Measurements from ENCODE around the gene NEDD8.

NEDD8 gene

DNA sequence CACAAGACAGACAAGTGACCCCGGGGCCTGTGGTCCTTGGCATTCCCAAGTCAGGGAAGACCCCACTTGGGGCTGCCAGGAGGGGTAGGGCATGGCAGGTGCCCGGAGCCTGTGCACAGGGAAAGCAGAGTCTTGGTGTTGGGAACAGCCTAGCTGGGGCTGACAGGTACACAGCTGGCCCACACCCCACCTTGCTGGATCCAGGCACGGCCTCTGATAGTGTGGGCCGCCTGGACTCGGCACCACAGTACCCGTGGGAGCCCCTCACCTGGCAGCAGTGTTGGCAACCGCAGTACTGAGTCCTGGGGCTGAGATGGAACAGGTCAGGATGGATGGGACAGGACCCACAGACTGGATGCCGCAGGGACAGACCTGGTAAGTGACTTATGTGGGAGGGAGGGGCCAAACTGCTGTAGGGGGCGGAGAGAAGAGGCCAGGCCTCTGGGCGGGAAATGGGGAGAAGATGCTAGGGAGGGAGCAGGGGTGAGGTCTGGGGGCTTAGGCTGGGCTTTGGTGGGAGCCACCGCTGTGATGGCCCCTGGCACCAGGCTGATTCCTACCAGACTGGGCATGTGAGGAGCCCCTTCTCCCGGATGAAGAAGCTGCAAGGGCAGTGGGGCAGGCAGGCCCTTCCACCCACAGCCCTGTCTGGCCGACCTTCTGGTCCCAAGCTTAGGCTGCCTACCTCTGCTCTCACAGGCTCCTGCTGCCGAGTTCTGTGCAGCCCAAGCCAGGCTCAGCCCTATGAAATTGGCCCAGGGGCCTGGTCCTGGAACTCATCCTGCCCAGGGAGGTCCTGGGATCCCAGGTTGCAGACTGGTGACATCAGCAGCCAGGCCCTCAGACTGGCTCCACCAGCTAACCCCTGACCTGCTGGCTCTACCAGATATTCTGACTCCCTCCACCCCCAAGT is 30.9 kb upstream of the NEDD8 start, which contains the start of gene TGM1:
TSS of gene TGM1 (minus strand) at position 357 of the 913 bp plus-strand sequence. CDS start 825 bp downstream, outside the sequence.
- DNase-seq = no peak

DNA sequence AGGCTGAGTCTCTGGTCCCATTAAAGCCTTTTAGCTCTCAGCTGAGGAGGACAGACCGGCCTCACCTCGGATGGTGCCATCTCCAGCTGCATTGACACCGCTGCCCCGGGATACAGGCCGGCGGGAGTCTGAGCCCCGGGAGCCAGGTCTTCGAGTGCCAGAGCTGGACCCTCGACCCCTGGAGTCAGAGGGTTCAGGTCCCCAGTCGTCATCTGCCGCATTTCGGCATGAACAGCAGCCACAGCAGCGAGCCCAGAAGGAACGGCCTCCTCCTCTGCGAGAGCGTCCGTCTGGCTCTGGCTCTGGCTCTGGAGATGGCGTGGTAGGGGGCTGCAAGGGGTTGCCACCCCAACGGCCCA is 29.8 kb upstream of the NEDD8 start:
- no peak for DNase-seq

GRCh38 chr14:24261256-24261968 is 29.2 kb upstream of the NEDD8 start:
- no peak for DNase-seq

DNA sequence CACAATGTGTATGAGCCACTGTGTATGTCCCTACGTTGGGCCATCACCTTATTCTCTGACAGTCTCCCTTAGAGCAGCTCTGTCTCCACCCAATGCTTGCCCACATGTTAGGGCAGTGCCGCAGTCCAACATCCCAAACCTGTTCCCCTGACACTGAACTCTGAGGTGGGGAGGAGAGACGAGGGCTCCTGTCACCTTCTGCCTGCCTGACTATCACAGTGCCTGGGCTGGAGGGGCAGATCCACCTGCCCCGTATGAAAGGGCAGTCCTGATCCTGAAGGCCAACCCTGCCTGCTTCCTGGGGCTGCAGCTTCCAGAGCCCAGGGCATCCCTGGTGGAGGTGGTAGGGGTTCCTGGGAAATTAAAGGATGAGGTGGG is 28.6 kb upstream of the NEDD8 start:
- no peak for DNase-seq

- DNase-seq = no peak
These were observed 28.0 kb upstream of the NEDD8 start for GRCh38 chr14:24260026-24260779.

DNA sequence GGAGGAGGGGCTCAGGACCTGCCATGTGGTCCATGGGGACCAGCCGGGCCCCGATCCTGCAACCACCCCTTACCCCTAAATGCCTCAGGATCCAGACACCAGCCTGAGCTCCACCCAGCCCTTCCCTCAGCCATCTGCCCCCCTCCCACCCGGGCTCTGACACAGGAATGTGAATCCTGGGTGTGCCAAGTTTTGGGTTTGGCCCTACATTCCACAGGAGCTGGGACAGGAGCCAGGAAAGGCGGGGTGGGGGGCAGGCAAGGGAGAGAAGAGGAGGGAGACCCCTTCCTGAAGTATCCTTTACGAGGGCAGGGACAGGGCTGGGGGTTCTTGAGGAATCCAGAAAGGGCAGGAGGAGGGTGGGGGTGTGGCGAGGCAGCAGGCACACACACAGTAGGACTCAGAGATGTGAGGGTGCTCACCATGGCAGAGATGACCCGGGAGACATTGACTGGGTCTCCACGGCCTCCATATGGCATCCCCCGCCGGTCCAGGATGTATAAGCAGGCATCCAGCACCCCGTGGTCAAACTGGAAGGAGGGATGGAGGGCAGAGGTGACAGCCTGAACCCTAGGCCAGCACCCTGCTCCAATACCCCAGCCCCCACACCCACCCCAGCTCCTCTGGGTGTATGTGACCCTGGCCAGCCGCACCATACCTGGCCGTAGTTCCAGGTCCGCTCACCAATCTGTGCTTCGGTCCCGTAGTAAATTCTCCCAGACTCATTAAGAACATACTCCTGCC is 27.3 kb upstream of the NEDD8 start:
- no peak for DNase-seq

- no peak for DNase-seq
These were observed 26.5 kb upstream of the NEDD8 start for GRCh38 chr14:24258548-24259265.

DNA sequence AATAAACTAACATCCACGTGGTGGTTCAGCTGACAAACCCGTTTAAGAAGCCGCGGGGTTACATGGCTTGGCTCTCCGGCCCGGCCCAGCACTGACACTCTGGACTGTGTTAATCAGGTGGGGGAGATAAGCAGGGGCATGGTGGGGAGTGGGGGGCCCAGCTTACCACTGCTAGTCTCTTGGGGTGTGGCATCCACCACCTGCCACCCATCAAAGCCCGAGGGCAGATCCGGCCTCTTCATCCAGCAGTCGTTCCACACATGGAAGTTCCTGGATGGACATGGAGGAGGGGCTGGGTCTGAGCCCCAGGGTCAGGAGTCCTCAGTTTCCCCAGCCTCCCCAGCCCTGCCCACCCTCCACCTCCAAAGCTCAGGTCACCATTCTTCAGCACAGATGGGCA is 26.0 kb upstream of the NEDD8 start:
- DNase-seq = no peak

DNA sequence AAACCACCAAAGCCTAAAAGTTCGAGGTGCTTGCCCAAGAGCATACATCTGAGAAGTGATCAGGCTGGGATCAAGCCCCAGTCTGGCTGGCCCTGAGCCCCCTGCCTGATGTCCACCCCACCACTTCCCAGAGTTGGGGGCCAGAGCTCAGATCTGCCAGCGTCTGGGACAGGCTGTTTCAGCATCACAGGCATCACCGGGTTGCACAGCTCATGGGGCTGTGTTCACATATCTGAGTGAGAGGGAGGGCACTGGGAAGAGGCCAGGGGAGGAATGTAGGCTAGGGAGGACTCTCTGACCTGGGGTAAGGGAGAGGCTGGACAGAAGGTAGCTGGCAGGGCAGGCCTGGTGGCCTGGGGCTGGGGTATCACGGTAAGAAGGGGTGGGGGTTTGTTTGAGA is 24.8 kb upstream of the NEDD8 start:
- DNase-seq = no peak

- DNase-seq = no peak
These were observed 24.0 kb upstream of the NEDD8 start for GRCh38 chr14:24255931-24256711.

DNA sequence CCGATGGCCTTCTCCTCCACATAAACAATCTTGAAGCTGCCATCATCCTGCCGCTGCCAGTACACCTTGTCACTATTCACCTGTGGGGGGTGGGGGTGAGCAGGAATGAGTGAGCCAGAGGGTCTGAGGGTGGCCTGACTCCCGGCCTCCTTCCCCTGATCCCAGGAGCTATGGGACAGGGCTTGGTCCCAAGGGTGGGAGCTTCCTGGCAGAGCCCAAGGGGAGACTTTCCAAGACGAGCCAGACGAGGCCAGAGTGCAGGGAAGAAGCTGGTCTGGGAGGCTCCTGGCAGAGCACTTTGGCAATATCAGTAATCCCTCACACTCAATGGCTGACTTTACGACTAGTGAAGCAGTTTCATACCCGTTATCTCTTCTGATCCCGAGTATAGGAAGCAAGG is 23.3 kb upstream of the NEDD8 start:
- DNase-seq = no peak

GRCh38 chr14:24254630-24255392 is 22.6 kb upstream of the NEDD8 start:
- DNase-seq = no peak

DNA sequence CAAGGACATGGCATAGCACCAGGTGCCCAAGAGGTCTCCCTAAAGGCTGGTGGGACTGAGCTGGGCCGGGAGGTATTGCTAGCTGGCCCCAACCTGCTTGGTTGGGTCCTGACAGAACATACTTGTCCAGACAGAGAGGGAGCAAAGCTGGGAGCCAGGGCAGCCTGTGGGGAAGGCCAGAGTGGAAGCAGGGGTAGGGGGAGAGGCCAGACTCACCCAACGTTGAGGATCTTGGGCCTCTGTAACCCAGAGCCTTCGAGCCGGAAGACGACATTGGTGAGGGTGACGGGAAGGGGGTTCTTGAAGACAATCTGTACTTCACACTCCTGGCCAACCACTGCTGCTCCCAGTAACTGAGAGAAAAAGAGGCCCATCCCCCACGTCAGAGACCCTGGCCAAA is 21.8 kb upstream of the NEDD8 start:
- no peak for DNase-seq

DNA sequence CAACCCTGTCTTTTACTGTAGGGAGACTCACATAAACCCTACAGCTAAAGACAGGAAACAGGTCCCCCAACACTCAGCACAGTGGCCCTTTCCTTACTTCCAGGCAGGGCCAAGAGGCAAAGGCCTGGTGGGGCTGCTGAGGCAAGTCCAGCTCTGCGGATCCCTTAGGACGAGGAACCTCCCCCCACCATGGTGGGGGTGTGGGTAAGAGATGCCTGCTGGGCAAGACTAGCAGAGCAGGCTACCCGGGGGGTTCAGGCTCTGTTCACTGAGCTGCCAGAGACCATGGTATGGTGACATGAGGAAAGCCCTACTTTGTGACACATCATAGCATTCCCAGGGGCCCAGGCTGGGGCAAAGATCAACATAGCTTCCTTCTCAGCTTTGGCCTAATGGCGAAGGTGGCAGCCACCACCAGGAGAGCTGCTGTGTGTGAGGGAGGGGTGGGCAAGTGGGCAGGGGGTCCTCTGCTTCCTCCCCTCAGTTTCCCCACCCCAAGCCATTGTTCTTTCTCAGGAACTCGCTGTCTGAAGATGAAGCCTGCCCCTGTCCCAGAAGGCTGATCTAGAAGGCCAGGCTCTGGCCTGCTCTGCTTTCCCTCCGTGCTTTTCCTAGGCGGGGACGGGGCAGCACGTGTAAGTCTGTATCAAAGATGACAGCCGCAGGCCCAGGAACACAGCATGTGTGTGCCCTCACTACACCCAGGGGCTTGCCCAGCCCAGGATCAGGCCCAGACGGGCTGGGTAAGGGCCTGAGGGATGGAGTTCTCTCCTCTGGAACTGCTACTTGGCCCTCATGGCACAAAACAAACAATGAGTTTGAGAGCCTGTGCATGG is 20.3 kb upstream of the NEDD8 start:
- no peak for DNase-seq

- peak; percentile 42 to 73 (median 57) for DNase-seq
These were observed 19.7 kb upstream of the NEDD8 start for GRCh38 chr14:24251880-24252288.

DNA sequence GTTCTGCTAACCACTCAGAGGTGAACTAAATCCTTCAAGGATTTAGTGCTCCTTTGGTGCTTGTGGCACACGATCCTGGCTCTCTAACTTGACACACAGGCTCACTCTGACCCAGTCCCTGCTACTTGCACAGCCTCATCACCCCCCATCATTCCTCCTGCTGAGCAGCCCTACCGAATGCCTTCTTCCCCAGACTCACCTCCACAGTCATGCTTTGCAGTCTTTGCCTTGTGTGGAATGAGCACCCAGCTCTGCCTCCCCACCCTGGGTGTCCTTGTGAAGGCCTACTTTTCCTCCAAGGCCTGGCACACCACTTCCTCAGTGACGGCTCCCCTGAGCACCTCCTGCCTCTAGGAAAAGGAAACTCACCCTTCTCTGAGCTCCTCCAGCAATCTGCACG is 18.2 kb upstream of the NEDD8 start:
- DNase-seq = no peak

DNA sequence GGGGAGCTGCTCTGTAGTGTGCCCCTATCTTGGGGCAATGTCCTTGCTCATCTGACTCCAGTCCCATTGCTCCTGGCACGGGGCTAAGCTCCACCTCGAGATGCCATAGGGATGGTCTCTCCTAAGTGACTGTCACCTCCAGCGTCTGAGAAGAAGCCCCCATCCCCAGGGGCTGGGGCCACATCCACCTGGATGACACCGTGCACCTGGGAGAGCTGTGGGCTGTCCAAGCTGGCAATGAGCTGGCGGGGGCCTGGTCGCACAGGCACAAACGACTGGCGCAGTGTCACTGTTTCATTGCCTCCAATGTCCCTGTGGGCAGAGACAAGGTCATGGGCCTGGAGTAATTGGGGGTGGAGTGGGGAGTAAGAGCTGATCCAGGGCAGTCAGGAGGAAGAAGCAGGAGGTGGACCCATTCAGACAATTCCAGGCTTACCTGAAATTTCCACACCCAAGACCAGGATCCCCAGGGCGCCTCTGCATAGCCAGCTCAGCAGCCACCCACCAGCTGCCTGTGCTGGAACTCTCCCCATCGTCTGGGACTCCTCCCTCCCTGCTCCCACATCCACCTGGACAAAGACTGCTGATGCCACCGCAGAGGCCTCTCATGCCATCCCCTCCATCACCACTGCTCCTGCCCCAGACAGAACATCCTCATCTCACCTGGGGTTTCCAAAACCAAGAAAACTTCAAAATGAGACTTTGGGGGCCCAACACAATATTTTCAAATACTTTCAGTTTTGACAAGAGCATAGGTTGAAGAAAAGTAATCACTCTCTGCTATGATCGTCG is 17.3 kb upstream of the NEDD8 start:
- DNase-seq = no peak

DNA sequence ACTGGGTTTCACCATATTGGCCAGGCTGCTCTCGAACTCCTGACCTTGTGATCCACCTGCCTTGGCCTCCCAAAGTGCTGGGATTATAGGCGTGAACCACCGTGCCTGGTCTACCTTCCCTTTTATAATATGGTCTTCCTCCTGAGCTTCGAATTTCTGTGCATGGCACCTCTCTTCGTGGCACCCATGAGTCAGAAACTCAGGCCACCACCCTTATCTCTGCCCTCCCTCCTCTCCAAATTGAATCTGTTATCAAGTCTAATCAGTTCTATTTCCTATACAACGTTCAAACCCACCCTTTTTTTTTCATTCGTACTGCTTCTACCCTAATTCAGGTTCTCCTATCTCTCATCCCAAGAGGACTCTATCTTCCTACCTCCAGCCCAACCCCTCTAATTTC is 15.3 kb upstream of the NEDD8 start:
- DNase-seq = no peak

- DNase-seq = peak; percentile 66 to 85 (median 74)
These were observed 14.6 kb upstream of the NEDD8 start for GRCh38 chr14:24246765-24247212.
